H1 (cell line): ENCODE results near the gene ME3. TPM values are rescaled to one million over a fixed set of nuclear protein-coding genes. Genes with fewer than 3 reads are reported as not detected.

ENCODE experiments used
- CTCF ChIA-PET: fragments of 300-600 bp; sonication (Branson Sonifier 250); formaldehyde crosslinking; loops from one replicate; lab custom pipeline; 2021; ENCODE audit not compliant: partially characterized antibody; lab: Charles Lee
- POLR2A ChIA-PET: fragments of 300-600 bp; sonication (Branson Sonifier 250); formaldehyde crosslinking; loops from one replicate; lab custom pipeline; 2021; ENCODE audit warnings: inconsistent platforms; ENCODE audit not compliant: partially characterized antibody; lab: Charles Lee
- DNase-seq, 2 experiments: peaks; one replicate each; pipeline versions ENCODE4 v3.0.0 to v3.0.0-alpha.2; 2010 to 2022; ENCODE audit warnings: low spot score in 2 of 2, low read depth in 1 of 2, mixed read lengths in 1 of 2
- FAIRE-seq: peaks from 2 replicates; lab custom pipeline; 2011; peaks lifted over from hg19 to GRCh38; lab: Jason Lieb, UNC
- H2AFZ ChIP-seq: 2 replicates; pipeline ENCODE4 v1.8.1; 2012; ENCODE audit warnings: low read length, inconsistent platforms
- H2AK5ac ChIP-seq: 2 replicates; pipeline ENCODE4 v1.6.1; 2013; ENCODE audit warnings: low read depth, low read length
- H2BK120ac ChIP-seq: replicated peaks from 2 replicates; pipeline ENCODE3; 2013; ENCODE audit warnings: low read depth, low read length, inconsistent platforms
- H2BK12ac ChIP-seq: 2 replicates; pipeline ENCODE4 v1.6.1; 2013; ENCODE audit warnings: low read depth, low read length
- H2BK15ac ChIP-seq: 2 replicates; pipeline ENCODE4 v1.6.1; 2013; ENCODE audit warnings: low read length
- H2BK20ac ChIP-seq: 2 replicates; pipeline ENCODE4 v1.6.1; 2013; ENCODE audit warnings: low read length
- H2BK5ac ChIP-seq: 2 replicates; pipeline ENCODE4 v1.6.1; 2013; ENCODE audit warnings: low read depth, low read length
- H3K14ac ChIP-seq: 2 replicates; pipeline ENCODE4 v1.6.1; 2013; ENCODE audit warnings: inconsistent platforms; ENCODE audit not compliant: insufficient read length
- H3K18ac ChIP-seq: 2 replicates; pipeline ENCODE4 v1.6.1; 2013; ENCODE audit warnings: low read length; ENCODE audit errors: extremely low read depth
- H3K23ac ChIP-seq: 2 replicates; pipeline ENCODE4 v1.6.1; 2013; ENCODE audit warnings: inconsistent platforms; ENCODE audit not compliant: insufficient read length
- H3K23me2 ChIP-seq: 2 replicates; pipeline ENCODE4 v1.6.1; 2013; ENCODE audit warnings: low read depth, low read length
- H3K27ac ChIP-seq: 2 replicates; pipeline ENCODE4 v1.6.1; 2011; ENCODE audit warnings: low read depth, low read length, inconsistent platforms
- H3K27me3 ChIP-seq, 4 experiments: replicated peaks in 1 of 4; 1 replicate in 1 of 4; 2 replicates in 3 of 4; pipeline versions ENCODE4 v1.6.1 to v1.8.1; 2011 to 2013; ENCODE audit warnings: low read length in 3 of 4, mild to moderate bottlenecking in 3 of 4, inconsistent platforms in 2 of 4, mixed read lengths in 2 of 4, moderate library complexity in 1 of 4; ENCODE audit not compliant: control insufficient read depth in 3 of 4, insufficient read depth in 3 of 4; ENCODE audit errors: extremely low read depth in 1 of 4
- H3K36me3 ChIP-seq, 4 experiments: 2 replicates each; pipeline versions ENCODE4 v1.6.1 to v1.8.1; 2011 to 2013; ENCODE audit warnings: mild to moderate bottlenecking in 4 of 4, low read length in 3 of 4, moderate library complexity in 2 of 4, control low read depth in 1 of 4, inconsistent platforms in 1 of 4; ENCODE audit not compliant: insufficient read depth in 4 of 4, control insufficient read depth in 2 of 4
- H3K4ac ChIP-seq: replicated peaks from 2 replicates; pipeline ENCODE3; 2013; ENCODE audit warnings: low read length, low read depth, mixed read lengths, inconsistent platforms; ENCODE audit not compliant: insufficient read length
- H3K4me1 ChIP-seq, 4 experiments: replicated peaks in 1 of 4; 1 replicate in 1 of 4; 2 replicates in 3 of 4; pipeline versions ENCODE4 v1.6.1 to v1.8.1; 2011 to 2013; ENCODE audit warnings: low read length in 3 of 4, inconsistent platforms in 2 of 4, mixed read lengths in 1 of 4; ENCODE audit not compliant: insufficient read depth in 4 of 4, control insufficient read depth in 3 of 4
- H3K4me2 ChIP-seq, 2 experiments: 2 replicates each; pipeline versions ENCODE4 v1.6.1 to v1.8.1; 2011 to 2013; ENCODE audit warnings: low read depth in 2 of 2, low read length in 2 of 2, control low read depth in 1 of 2, inconsistent platforms in 1 of 2, mild to moderate bottlenecking in 1 of 2; ENCODE audit not compliant: insufficient read depth in 1 of 2
- H3K4me3 ChIP-seq, 4 experiments: fragments of 200-600, 300-600 bp in 1 of 4; sonication (generic), shearing (Covaris generic), sonication (Bioruptor Twin) in 1 of 4; 2 replicates each; pipeline versions ENCODE4 v1.5.1 to v1.8.1; 2011 to 2016; ENCODE audit warnings: low read length in 4 of 4, low read depth in 3 of 4, control low read depth in 2 of 4, inconsistent platforms in 2 of 4, mild to moderate bottlenecking in 2 of 4, mixed read lengths in 1 of 4, moderate library complexity in 1 of 4; ENCODE audit not compliant: insufficient read depth in 2 of 4; ENCODE audit errors: extremely low read depth in 1 of 4
- H3K56ac ChIP-seq: replicated peaks from 2 replicates; pipeline ENCODE3; 2013; ENCODE audit warnings: low read depth, mild to moderate bottlenecking, mixed read lengths, low read length, inconsistent platforms; ENCODE audit not compliant: insufficient read length
- H3K79me1 ChIP-seq: 2 replicates; pipeline ENCODE4 v1.6.1; 2013; ENCODE audit warnings: low read depth, low read length, control low read depth
- H3K79me2 ChIP-seq, 2 experiments: 2 replicates each; pipeline versions ENCODE4 v1.6.1 to v1.8.1; 2012 to 2013; ENCODE audit warnings: low read length in 2 of 2, mild to moderate bottlenecking in 2 of 2, inconsistent platforms in 1 of 2; ENCODE audit not compliant: insufficient read depth in 2 of 2, control insufficient read depth in 1 of 2
- H3K9ac ChIP-seq, 4 experiments: replicated peaks in 1 of 4; 1 replicate in 1 of 4; 2 replicates in 3 of 4; pipeline versions ENCODE4 v1.6.1 to v1.8.1; 2011 to 2013; ENCODE audit warnings: low read depth in 3 of 4, low read length in 3 of 4, control low read depth in 2 of 4, mild to moderate bottlenecking in 2 of 4, moderate library complexity in 2 of 4, inconsistent platforms in 1 of 4; ENCODE audit errors: extremely low read depth in 1 of 4
- H3K9me3 ChIP-seq, 2 experiments: 2 replicates each; pipeline versions ENCODE4 v1.6.1 to v1.8.1; 2012 to 2013; ENCODE audit warnings: mild to moderate bottlenecking in 2 of 2, moderate library complexity in 2 of 2, control low read depth in 1 of 2, inconsistent platforms in 1 of 2, low read depth in 1 of 2, low read length in 1 of 2, mixed read lengths in 1 of 2; ENCODE audit not compliant: insufficient read depth in 2 of 2
- H4K20me1 ChIP-seq, 2 experiments: replicated peaks in 1 of 2; 2 replicates each; pipeline versions ENCODE3 to v1.8.1; 2011 to 2013; ENCODE audit warnings: inconsistent platforms in 2 of 2, low read length in 2 of 2, mild to moderate bottlenecking in 1 of 2; ENCODE audit not compliant: insufficient read depth in 2 of 2, control insufficient read depth in 1 of 2
- H4K5ac ChIP-seq: 2 replicates; pipeline ENCODE4 v1.6.1; 2013; ENCODE audit warnings: low read length, low read depth, mixed read lengths, inconsistent platforms; ENCODE audit not compliant: insufficient read length
- H4K8ac ChIP-seq: 2 replicates; pipeline ENCODE4 v1.8.0; 2013; ENCODE audit warnings: mild to moderate bottlenecking, moderate library complexity, low read length, inconsistent platforms; ENCODE audit not compliant: insufficient read depth; ENCODE audit errors: extremely low read depth
- H4K91ac ChIP-seq: replicated peaks from 2 replicates; pipeline ENCODE3; 2013; ENCODE audit warnings: low read length, mixed read lengths, inconsistent platforms; ENCODE audit not compliant: insufficient read length
- BRCA1 ChIP-seq: IDR thresholded peaks from 2 replicates; pipeline ENCODE4 v1.6.1; 2012; ENCODE audit warnings: low read depth, low read length, improper control_type of control experiment
- CHD1 ChIP-seq: IDR thresholded peaks from 2 replicates; pipeline ENCODE4 v1.6.1; 2012; ENCODE audit warnings: low read depth, low read length, improper control_type of control experiment
- SP1 ChIP-seq: IDR thresholded peaks from 2 replicates; pipeline ENCODE4 v1.6.1; 2011; ENCODE audit warnings: low read depth, low read length
- WGBS, 2 experiments: shearing (Covaris generic) in 1 of 2; methylation state at CpG; one replicate each; pipeline versions ENCODE4 v1.1.6 to v1.1.7; 2013 to 2015; ENCODE audit warnings: low lambda C conversion rate in 2 of 2, mixed read lengths in 2 of 2, inconsistent platforms in 1 of 2, low coverage in 1 of 2, missing lambda C conversion rate in 1 of 2; ENCODE audit not compliant: insufficient replicate concordance in 2 of 2, insufficient coverage in 1 of 2, insufficient read length in 1 of 2; ENCODE audit errors: extremely low coverage in 1 of 2, missing lambda C conversion rate in 1 of 2; 5-methylcytosine and 5-hydroxymethylcytosine counted together
- polyA plus RNA-seq, 7 experiments: library from polyadenylated mRNA; depleted of rRNA in 3 of 7; stranded (reverse) in 5 of 7; unstranded in 2 of 7; fragments of >200 nt in 5 of 7; fragments of 200-250 nt in 2 of 7; gene quantifications; 1 replicate in 5 of 7; 2 replicates in 1 of 7; 4 replicates in 1 of 7; pipeline versions ENCODE4 v1.2.1 to v1.2.3, GENCODE V29; 2011 to 2013; ENCODE audit warnings: missing spikeins in 2 of 7, mixed read lengths in 2 of 7
- total RNA-seq: library from RNA; stranded (reverse); fragmentation: NEBNext Ultra II Directional; extraction: Animal tissue kit (Norgen Biotek cat#: 25700); gene quantifications from 2 replicates; pipeline ENCODE4 v1.2.1, GENCODE V29; 2021
- TF ChIP-seq, protein P1 (sequence below): IDR thresholded peaks from 2 replicates; pipeline ENCODE4 v1.6.1; 2012; ENCODE audit warnings: inconsistent platforms

ME3 gene
- total and polyA plus RNA-seq, 2 of the 8 experiments (the other 6 are each of a cell fraction or from before 2014, with no cell fraction given): 1.5 to 2.8 TPM

DNA sequence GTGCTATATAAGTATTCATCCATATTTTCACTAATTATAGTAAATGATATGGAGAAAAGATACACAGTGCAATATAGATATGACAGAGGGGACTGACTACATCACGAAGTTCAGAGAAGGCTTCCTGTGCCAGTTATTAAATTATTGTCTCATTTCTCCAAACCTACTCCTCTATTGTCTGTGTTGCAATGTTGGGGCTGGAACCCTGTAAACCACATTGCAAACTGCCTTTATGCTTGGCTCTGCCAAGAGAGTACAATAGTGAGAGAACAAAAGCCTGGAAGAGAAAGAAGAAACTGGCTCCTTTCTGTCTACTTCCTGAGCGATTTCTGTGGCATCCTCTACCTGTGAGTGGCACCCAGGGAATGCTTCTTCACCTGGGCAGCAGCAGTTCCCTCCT lies 46.4 kb downstream of the ME3 start:
- TF ChIP-seq, protein P1, sequence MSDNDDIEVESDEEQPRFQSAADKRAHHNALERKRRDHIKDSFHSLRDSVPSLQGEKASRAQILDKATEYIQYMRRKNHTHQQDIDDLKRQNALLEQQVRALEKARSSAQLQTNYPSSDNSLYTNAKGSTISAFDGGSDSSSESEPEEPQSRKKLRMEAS: no peak
- TF ChIP-seq CHD1 (no peak), BRCA1 (no peak), SP1 (no peak)
- Histone ChIP-seq H3K79me2 (no peaks in the 10 kb centered on the region), H3K27ac (no peak overlapping the region), H2BK15ac (no peak overlapping the region), H2BK120ac (no peak overlapping the region), H2BK5ac (no peak overlapping the region), H3K56ac (no peak overlapping the region), H3K4me1 (peaks cover 0 to 3% (median 1%) of the 10 kb centered on the region in 4 experiments; a peak in 2 of 7 replicates), H3K9me3 (no peaks in the 10 kb centered on the region), H3K23ac (no peak overlapping the region), H3K36me3 (no peaks in the 10 kb centered on the region), H3K23me2 (no peaks in the 10 kb centered on the region), H4K20me1 (no peaks in the 10 kb centered on the region), H3K4me2 (no peak overlapping the region), H3K18ac (no peak overlapping the region), H3K27me3 (no peaks in the 10 kb centered on the region), H4K91ac (no peak overlapping the region), H3K4ac (no peak overlapping the region), H4K8ac (no peak overlapping the region), H3K9ac (no peak overlapping the region), H2AK5ac (no peak overlapping the region), H3K14ac (no peak overlapping the region), H2AFZ (no peak overlapping the region), H2BK20ac (no peak overlapping the region), H2BK12ac (no peak overlapping the region), H3K79me1 (no peaks in the 10 kb centered on the region), H4K5ac (no peak overlapping the region), H3K4me3 (no peak overlapping the region)
- DNase-seq (no peak), FAIRE-seq (no peak)
- POLR2A ChIA-PET: no interaction called here
- WGBS, 2 experiments: 88% methylated on average over 2 of the region's 2 CpGs; no CpG with 5 or more reads in 1 of the 2 experiments
- CTCF ChIA-PET: interaction anchor here (0.7 to 1.0 kb wide), 2 partner anchors 10 to 34 kb away, joined by 3 read pairs; no protein-coding TSS in a partner anchor
